Prostate gland (tissue), 2 donors: ENCODE measurements around the gene UMOD.

Experiments
- CTCF ChIP-seq, 4 experiments: fragments of 200-600 bp in 2 of 4; fragments of 450-650 bp in 2 of 4; sonication (generic) in 2 of 4; IDR thresholded peaks; 1 replicate in 3 of 4; 2 replicates in 1 of 4; pipeline ENCODE4 v1.5.1; 2016 to 2019; ENCODE audit warnings: antibody characterized with exemption in 4 of 4, mild to moderate bottlenecking in 2 of 4, moderate library complexity in 2 of 4
- POLR2A ChIP-seq: fragments of 450-650 bp; IDR thresholded peaks from one replicate; pipeline ENCODE4 v1.6.1; 2016; ENCODE audit warnings: antibody characterized with exemption, mild to moderate bottlenecking
- POLR2AphosphoS5 ChIP-seq: sonication (generic); formaldehyde crosslinking; IDR thresholded peaks from one replicate; pipeline ENCODE4 v1.6.1; 2017; ENCODE audit warnings: antibody characterized with exemption

- TF ChIP-seq CTCF (IDR thresholded peaks at IDR 0.05): no peak
- TF ChIP-seq POLR2A: no peak
- TF ChIP-seq POLR2AphosphoS5: no peak
These were observed 12.8 kb downstream of the UMOD start for GRCh38 chr16:20339744-20340143.
